ENCODE measurements around the gene TRIM54. TPM values are rescaled to one million over a fixed set of nuclear protein-coding genes. Genes with fewer than 3 reads are reported as not detected.
A peak's percentile ranks its signal among the peaks of the same experiment; 100 is the strongest.

TRIM54 gene
- total and polyA plus RNA-seq, 4 donors, result 0.03 TPM; not detected in 3

DNA sequence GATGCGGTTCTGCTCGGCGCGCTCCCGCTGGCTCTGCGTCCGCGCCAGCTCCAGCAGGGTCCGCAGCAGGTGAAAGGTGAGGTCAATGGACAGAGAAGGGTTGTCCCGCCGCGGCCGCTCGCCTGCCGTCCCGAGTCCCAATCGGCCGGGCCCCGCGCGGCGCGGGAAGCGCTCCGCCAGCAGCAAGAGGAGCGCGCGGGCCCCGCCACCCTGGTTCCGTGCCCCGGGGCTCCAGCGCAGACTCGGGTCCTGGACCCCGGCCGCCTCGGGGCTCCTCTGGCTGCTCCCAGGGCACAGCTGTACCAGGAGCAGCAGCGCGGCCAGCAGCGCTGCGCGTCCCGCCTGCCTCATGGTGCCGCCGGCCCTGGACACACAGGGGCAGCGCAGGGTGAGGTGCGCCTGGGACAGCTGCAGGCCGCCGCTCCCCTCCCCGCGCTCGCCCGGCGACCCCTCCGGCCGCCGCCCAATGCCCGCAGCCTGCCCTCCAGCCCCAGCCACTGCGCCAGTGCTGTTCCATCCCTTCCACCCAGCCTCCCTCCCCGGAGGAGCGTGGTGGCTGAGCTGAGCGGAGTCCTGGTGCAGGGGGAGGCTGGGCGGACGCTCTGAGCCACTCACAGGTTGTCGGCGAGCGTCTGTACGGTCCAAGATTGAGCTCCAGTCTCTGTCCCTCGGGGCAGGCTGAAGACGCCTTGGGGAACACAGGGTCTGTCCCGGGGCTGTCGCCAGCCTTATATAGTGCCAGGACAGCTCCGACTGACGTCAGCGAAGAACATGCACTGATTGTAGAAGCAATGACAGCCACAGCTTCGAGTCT is 25.5 kb downstream of the TRIM54 start:
- Histone ChIP-seq H3K27ac (ENCODE audit: low read depth in 1 of 2, low read length in 2 of 2) (no peak overlapping the region), H3K9ac (ENCODE audit: low read depth in 1 of 2, low read length in 2 of 2) (no peak overlapping the region), H3K27me3 (ENCODE audit: control insufficient read depth in 4 of 4, insufficient read depth in 4 of 4, low read length in 3 of 4) (peaks cover 0 to 5% (median 1%) of the 10 kb centered on the region in 4 donors), H3K4me1 (ENCODE audit: control insufficient read depth in 4 of 4, insufficient read depth in 4 of 4, low read length in 3 of 4) (peaks cover 3 to 29% (median 11%) of the 10 kb centered on the region in 4 donors), H3K9me3 (ENCODE audit: control insufficient read depth in 4 of 4, low read length in 3 of 4) (no peaks in the 10 kb centered on the region), H3K4me3 (ENCODE audit: low read depth in 1 of 3, low read length in 3 of 3) (peak overlapping the region in 1 of 3 donors; percentile 16), H3K36me3 (ENCODE audit: control insufficient read depth in 4 of 4, insufficient read depth in 3 of 4, low read depth in 1 of 4, low read length in 3 of 4) (peaks cover 0 to 12% (median under 1%) of the 10 kb centered on the region in 4 donors)
- no peak for TF ChIP-seq GABPA (IDR thresholded peaks at IDR 0.05 in 1 of 2, conservative IDR thresholded peaks at IDR 0.05 in 1 of 2)
- TF ChIP-seq, protein P1, sequence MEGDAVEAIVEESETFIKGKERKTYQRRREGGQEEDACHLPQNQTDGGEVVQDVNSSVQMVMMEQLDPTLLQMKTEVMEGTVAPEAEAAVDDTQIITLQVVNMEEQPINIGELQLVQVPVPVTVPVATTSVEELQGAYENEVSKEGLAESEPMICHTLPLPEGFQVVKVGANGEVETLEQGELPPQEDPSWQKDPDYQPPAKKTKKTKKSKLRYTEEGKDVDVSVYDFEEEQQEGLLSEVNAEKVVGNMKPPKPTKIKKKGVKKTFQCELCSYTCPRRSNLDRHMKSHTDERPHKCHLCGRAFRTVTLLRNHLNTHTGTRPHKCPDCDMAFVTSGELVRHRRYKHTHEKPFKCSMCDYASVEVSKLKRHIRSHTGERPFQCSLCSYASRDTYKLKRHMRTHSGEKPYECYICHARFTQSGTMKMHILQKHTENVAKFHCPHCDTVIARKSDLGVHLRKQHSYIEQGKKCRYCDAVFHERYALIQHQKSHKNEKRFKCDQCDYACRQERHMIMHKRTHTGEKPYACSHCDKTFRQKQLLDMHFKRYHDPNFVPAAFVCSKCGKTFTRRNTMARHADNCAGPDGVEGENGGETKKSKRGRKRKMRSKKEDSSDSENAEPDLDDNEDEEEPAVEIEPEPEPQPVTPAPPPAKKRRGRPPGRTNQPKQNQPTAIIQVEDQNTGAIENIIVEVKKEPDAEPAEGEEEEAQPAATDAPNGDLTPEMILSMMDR (IDR thresholded peaks at IDR 0.05; ENCODE audit: low read depth, low read length, missing input control), result no peak
- TF ChIP-seq HNF4G (IDR thresholded peaks at IDR 0.05), result no peak
- TF ChIP-seq, protein P2, sequence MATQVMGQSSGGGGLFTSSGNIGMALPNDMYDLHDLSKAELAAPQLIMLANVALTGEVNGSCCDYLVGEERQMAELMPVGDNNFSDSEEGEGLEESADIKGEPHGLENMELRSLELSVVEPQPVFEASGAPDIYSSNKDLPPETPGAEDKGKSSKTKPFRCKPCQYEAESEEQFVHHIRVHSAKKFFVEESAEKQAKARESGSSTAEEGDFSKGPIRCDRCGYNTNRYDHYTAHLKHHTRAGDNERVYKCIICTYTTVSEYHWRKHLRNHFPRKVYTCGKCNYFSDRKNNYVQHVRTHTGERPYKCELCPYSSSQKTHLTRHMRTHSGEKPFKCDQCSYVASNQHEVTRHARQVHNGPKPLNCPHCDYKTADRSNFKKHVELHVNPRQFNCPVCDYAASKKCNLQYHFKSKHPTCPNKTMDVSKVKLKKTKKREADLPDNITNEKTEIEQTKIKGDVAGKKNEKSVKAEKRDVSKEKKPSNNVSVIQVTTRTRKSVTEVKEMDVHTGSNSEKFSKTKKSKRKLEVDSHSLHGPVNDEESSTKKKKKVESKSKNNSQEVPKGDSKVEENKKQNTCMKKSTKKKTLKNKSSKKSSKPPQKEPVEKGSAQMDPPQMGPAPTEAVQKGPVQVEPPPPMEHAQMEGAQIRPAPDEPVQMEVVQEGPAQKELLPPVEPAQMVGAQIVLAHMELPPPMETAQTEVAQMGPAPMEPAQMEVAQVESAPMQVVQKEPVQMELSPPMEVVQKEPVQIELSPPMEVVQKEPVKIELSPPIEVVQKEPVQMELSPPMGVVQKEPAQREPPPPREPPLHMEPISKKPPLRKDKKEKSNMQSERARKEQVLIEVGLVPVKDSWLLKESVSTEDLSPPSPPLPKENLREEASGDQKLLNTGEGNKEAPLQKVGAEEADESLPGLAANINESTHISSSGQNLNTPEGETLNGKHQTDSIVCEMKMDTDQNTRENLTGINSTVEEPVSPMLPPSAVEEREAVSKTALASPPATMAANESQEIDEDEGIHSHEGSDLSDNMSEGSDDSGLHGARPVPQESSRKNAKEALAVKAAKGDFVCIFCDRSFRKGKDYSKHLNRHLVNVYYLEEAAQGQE (IDR thresholded peaks at IDR 0.05), result no peak
- TF ChIP-seq RAD21 (IDR thresholded peaks at IDR 0.05), result no peak
- TF ChIP-seq, protein P3, sequence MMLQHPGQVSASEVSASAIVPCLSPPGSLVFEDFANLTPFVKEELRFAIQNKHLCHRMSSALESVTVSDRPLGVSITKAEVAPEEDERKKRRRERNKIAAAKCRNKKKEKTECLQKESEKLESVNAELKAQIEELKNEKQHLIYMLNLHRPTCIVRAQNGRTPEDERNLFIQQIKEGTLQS (IDR thresholded peaks at IDR 0.05), result no peak
- TF ChIP-seq EGR1 (IDR thresholded peaks at IDR 0.05; ENCODE audit: low read depth in 2 of 2), result no peak
- TF ChIP-seq YY1 (IDR thresholded peaks at IDR 0.05), result no peak
- TF ChIP-seq TAF1 (conservative IDR thresholded peaks at IDR 0.05), result no peak
- TF ChIP-seq, protein P4, sequence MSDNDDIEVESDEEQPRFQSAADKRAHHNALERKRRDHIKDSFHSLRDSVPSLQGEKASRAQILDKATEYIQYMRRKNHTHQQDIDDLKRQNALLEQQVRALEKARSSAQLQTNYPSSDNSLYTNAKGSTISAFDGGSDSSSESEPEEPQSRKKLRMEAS (IDR thresholded peaks at IDR 0.05), result no peak
- TF ChIP-seq, protein P5, sequence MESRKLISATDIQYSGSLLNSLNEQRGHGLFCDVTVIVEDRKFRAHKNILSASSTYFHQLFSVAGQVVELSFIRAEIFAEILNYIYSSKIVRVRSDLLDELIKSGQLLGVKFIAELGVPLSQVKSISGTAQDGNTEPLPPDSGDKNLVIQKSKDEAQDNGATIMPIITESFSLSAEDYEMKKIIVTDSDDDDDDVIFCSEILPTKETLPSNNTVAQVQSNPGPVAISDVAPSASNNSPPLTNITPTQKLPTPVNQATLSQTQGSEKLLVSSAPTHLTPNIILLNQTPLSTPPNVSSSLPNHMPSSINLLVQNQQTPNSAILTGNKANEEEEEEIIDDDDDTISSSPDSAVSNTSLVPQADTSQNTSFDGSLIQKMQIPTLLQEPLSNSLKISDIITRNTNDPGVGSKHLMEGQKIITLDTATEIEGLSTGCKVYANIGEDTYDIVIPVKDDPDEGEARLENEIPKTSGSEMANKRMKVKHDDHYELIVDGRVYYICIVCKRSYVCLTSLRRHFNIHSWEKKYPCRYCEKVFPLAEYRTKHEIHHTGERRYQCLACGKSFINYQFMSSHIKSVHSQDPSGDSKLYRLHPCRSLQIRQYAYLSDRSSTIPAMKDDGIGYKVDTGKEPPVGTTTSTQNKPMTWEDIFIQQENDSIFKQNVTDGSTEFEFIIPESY (IDR thresholded peaks at IDR 0.05), result no peak
- no peak for TF ChIP-seq NR2F2 (IDR thresholded peaks at IDR 0.05)
- no peak for TF ChIP-seq FOXA2 (IDR thresholded peaks at IDR 0.05)
- TF ChIP-seq HNF4A (conservative IDR thresholded peaks at IDR 0.05), result no peak
- no peak for DNase-seq (ENCODE audit: low spot score)
- 16% methylated on average over 75 of the region's 75 CpGs for WGBS
